PFSK-1 (cell line): Measurements from ENCODE around the gene TOGARAM2.

Experiments
- FOXP2 ChIP-seq: optimal IDR thresholded peaks from 2 replicates; pipeline ENCODE3; 2011; ENCODE audit warnings: borderline replicate concordance, control low read depth, inconsistent platforms; ENCODE audit not compliant: insufficient read depth; ENCODE audit errors: extremely low read length, extremely low read depth
- POLR2AphosphoS5 ChIP-seq: IDR thresholded peaks from 2 replicates; pipeline ENCODE4 v1.6.1; 2012; ENCODE audit warnings: low read depth, mild to moderate bottlenecking, control low read depth, low read length, moderate library complexity
- SIN3A ChIP-seq: IDR thresholded peaks from 2 replicates; pipeline ENCODE4 v1.6.1; 2012; ENCODE audit warnings: mild to moderate bottlenecking, low read length, moderate library complexity, borderline replicate concordance; ENCODE audit not compliant: insufficient read depth
- TAF1 ChIP-seq: IDR thresholded peaks from 2 replicates; pipeline ENCODE4 v1.6.1; 2012; ENCODE audit warnings: low read length, control low read depth, borderline replicate concordance; ENCODE audit not compliant: insufficient read depth
- TF ChIP-seq, protein P1 (sequence below), 2 experiments: IDR thresholded peaks; 2 replicates each; pipeline versions ENCODE4 v1.6.1 to v1.8.0; 2011 to 2012; ENCODE audit warnings: low read depth in 2 of 2, low read length in 2 of 2, control low read depth in 1 of 2, inconsistent platforms in 1 of 2, mild to moderate bottlenecking in 1 of 2, moderate library complexity in 1 of 2; ENCODE audit not compliant: insufficient read depth in 1 of 2

DNA sequence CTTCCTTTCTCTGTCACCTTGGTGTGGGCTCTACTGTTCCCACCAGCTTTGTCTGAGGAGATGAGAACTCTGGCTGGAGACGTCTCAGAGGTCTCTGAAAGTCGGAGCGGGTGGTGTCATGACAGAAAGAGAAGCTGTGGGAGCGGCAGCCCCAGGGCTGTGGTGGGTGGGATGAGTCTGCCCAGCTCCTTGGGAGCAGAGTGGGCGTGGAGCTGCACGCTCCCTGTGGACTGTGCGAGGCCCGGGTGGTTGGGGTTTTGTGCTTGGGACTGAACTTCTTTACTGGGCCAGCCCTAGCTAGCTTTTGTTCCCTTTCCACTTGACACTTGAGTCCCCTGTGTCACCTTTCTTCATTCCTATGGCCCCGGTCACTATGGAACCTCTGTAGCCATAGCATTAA is 10.4 kb downstream of the TOGARAM2 start:
- TF ChIP-seq POLR2AphosphoS5 (no peak), SIN3A (no peak), FOXP2 (no peak), TAF1 (no peak)
- TF ChIP-seq, protein P1, sequence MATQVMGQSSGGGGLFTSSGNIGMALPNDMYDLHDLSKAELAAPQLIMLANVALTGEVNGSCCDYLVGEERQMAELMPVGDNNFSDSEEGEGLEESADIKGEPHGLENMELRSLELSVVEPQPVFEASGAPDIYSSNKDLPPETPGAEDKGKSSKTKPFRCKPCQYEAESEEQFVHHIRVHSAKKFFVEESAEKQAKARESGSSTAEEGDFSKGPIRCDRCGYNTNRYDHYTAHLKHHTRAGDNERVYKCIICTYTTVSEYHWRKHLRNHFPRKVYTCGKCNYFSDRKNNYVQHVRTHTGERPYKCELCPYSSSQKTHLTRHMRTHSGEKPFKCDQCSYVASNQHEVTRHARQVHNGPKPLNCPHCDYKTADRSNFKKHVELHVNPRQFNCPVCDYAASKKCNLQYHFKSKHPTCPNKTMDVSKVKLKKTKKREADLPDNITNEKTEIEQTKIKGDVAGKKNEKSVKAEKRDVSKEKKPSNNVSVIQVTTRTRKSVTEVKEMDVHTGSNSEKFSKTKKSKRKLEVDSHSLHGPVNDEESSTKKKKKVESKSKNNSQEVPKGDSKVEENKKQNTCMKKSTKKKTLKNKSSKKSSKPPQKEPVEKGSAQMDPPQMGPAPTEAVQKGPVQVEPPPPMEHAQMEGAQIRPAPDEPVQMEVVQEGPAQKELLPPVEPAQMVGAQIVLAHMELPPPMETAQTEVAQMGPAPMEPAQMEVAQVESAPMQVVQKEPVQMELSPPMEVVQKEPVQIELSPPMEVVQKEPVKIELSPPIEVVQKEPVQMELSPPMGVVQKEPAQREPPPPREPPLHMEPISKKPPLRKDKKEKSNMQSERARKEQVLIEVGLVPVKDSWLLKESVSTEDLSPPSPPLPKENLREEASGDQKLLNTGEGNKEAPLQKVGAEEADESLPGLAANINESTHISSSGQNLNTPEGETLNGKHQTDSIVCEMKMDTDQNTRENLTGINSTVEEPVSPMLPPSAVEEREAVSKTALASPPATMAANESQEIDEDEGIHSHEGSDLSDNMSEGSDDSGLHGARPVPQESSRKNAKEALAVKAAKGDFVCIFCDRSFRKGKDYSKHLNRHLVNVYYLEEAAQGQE (IDR thresholded peaks at IDR 0.05; ENCODE audit: insufficient read depth in 1 of 2, low read depth in 2 of 2, low read length in 2 of 2): no peak
